H9 (cell line): ENCODE results near the gene YY1. TPM values are rescaled to one million over a fixed set of nuclear protein-coding genes. Genes with fewer than 3 reads are reported as not detected.

Experiments
- DNase-seq: peaks from one replicate; pipeline ENCODE4 v3.0.0-alpha.2; 2017
- H2AFZ ChIP-seq: one replicate; pipeline ENCODE4 v1.6.1; 2013; ENCODE audit warnings: mild to moderate bottlenecking, low read length, control low read depth, moderate library complexity
- H2AK5ac ChIP-seq: 2 replicates; pipeline ENCODE4 v1.6.1; 2013; ENCODE audit warnings: low read length, control low read depth, mixed read lengths; ENCODE audit not compliant: insufficient read length
- H2BK120ac ChIP-seq: one replicate; pipeline ENCODE4 v1.6.1; 2013; ENCODE audit warnings: low read depth, mild to moderate bottlenecking, low read length, control low read depth, inconsistent platforms; ENCODE audit not compliant: poor library complexity, severe bottlenecking
- H2BK12ac ChIP-seq: 2 replicates; pipeline ENCODE4 v1.6.1; 2013; ENCODE audit warnings: low read length, control low read depth, mixed read lengths, low read depth; ENCODE audit not compliant: insufficient read length
- H2BK15ac ChIP-seq: 2 replicates; pipeline ENCODE4 v1.6.1; 2013; ENCODE audit warnings: low read depth, low read length, control low read depth
- H2BK20ac ChIP-seq: one replicate; pipeline ENCODE4 v1.6.1; 2013; ENCODE audit warnings: low read depth, mild to moderate bottlenecking, low read length, control low read depth, inconsistent platforms; ENCODE audit not compliant: poor library complexity, severe bottlenecking
- H2BK5ac ChIP-seq: 2 replicates; pipeline ENCODE4 v1.6.1; 2013; ENCODE audit warnings: low read length, control low read depth, mixed read lengths; ENCODE audit not compliant: insufficient read length
- H3K14ac ChIP-seq: 2 replicates; pipeline ENCODE4 v1.6.1; 2013; ENCODE audit warnings: low read length, control low read depth; ENCODE audit not compliant: insufficient read depth
- H3K18ac ChIP-seq: 2 replicates; pipeline ENCODE4 v1.6.1; 2013; ENCODE audit warnings: low read depth, mild to moderate bottlenecking, mixed read lengths, low read length, control low read depth; ENCODE audit not compliant: insufficient read length
- H3K23ac ChIP-seq: 2 replicates; pipeline ENCODE4 v1.6.1; 2013; ENCODE audit warnings: low read length, control low read depth, mixed read lengths, low read depth; ENCODE audit not compliant: insufficient read length
- H3K23me2 ChIP-seq: 2 replicates; pipeline ENCODE4 v1.6.1; 2013; ENCODE audit warnings: low read depth, mild to moderate bottlenecking, mixed read lengths, low read length, control low read depth; ENCODE audit not compliant: insufficient read length, poor library complexity, severe bottlenecking
- H3K27ac ChIP-seq: 2 replicates; pipeline ENCODE4 v1.5.1; 2013; ENCODE audit warnings: low read length, control low read depth, mixed read lengths, low read depth; ENCODE audit not compliant: insufficient read length
- H3K27me3 ChIP-seq: 2 replicates; pipeline ENCODE4 v1.6.1; 2013; ENCODE audit warnings: low read length, control low read depth, inconsistent platforms; ENCODE audit not compliant: insufficient read depth
- H3K4ac ChIP-seq: 2 replicates; pipeline ENCODE4 v1.6.1; 2013; ENCODE audit warnings: low read depth, mild to moderate bottlenecking, control low read depth, inconsistent platforms, low read length, moderate library complexity
- H3K4me1 ChIP-seq: 2 replicates; pipeline ENCODE4 v1.6.1; 2013; ENCODE audit warnings: low read length, control low read depth, inconsistent platforms; ENCODE audit not compliant: insufficient read depth
- H3K4me2 ChIP-seq: 2 replicates; pipeline ENCODE4 v1.6.1; 2013; ENCODE audit warnings: low read length, control low read depth, mixed read lengths; ENCODE audit not compliant: insufficient read length, insufficient read depth
- H3K56ac ChIP-seq: 2 replicates; pipeline ENCODE4 v1.6.1; 2013; ENCODE audit warnings: low read depth, mild to moderate bottlenecking, mixed read lengths, low read length, control low read depth; ENCODE audit not compliant: insufficient read length
- H3K79me1 ChIP-seq: 2 replicates; pipeline ENCODE4 v1.6.1; 2013; ENCODE audit warnings: low read depth, mild to moderate bottlenecking, moderate library complexity, low read length, control low read depth, inconsistent platforms; ENCODE audit not compliant: insufficient read depth, poor library complexity, severe bottlenecking
- H3K79me2 ChIP-seq: 2 replicates; pipeline ENCODE4 v1.6.1; 2013; ENCODE audit warnings: low read length, control low read depth, inconsistent platforms; ENCODE audit not compliant: insufficient read depth
- H3K9ac ChIP-seq: 2 replicates; pipeline ENCODE4 v1.6.1; 2013; ENCODE audit warnings: low read length, control low read depth, mixed read lengths; ENCODE audit not compliant: insufficient read length; ENCODE audit errors: extremely low read depth
- H3K9me3 ChIP-seq: one replicate; pipeline ENCODE4 v1.6.1; 2013; ENCODE audit warnings: low read depth, low read length, inconsistent platforms; ENCODE audit not compliant: control insufficient read depth
- H3T11ph ChIP-seq: one replicate; pipeline ENCODE4 v1.6.1; 2013; ENCODE audit warnings: mild to moderate bottlenecking, low read length, control low read depth, inconsistent platforms
- H4K20me1 ChIP-seq: one replicate; pipeline ENCODE4 v1.6.1; 2013; ENCODE audit not compliant: control insufficient read depth, insufficient read length, insufficient read depth
- H4K5ac ChIP-seq: 2 replicates; pipeline ENCODE4 v1.6.1; 2013; ENCODE audit warnings: low read depth, mild to moderate bottlenecking, mixed read lengths, low read length, control low read depth; ENCODE audit not compliant: insufficient read length
- H4K8ac ChIP-seq: replicated peaks from 2 replicates; pipeline ENCODE4 v1.6.1; 2013; ENCODE audit warnings: low read length, control low read depth, mixed read lengths, low read depth; ENCODE audit not compliant: insufficient read length
- H4K91ac ChIP-seq: 2 replicates; pipeline ENCODE4 v1.6.1; 2013; ENCODE audit warnings: low read depth, mild to moderate bottlenecking, moderate library complexity, mixed read lengths, low read length, control low read depth; ENCODE audit not compliant: insufficient read length
- H3K27ac Mint-ChIP-seq, 3 experiments: 2 replicates in 2 of 3; 3 replicates in 1 of 3; pipeline ENCODE4 v1.8.0; 2020 to 2021; ENCODE audit warnings: mixed read lengths in 3 of 3, mild to moderate bottlenecking in 1 of 3, moderate library complexity in 1 of 3
- H3K27me3 Mint-ChIP-seq: 2 replicates; pipeline ENCODE4 v1.8.0; 2021; ENCODE audit warnings: low read depth, mild to moderate bottlenecking, moderate library complexity, mixed read lengths
- H3K36me3 Mint-ChIP-seq, 3 experiments: 2 replicates in 2 of 3; 3 replicates in 1 of 3; pipeline ENCODE4 v1.8.0; 2020 to 2021; ENCODE audit warnings: low read depth in 3 of 3, mixed read lengths in 3 of 3; ENCODE audit not compliant: insufficient read depth in 1 of 3
- H3K4me1 Mint-ChIP-seq, 2 experiments: 2 replicates each; pipeline ENCODE4 v1.8.0; 2020; ENCODE audit warnings: mixed read lengths in 2 of 2
- H3K4me3 Mint-ChIP-seq, 2 experiments: 2 replicates in 1 of 2; 3 replicates in 1 of 2; pipeline ENCODE4 v1.8.0; 2020 to 2021; ENCODE audit warnings: mild to moderate bottlenecking in 2 of 2, mixed read lengths in 2 of 2, moderate library complexity in 1 of 2
- H3K9me3 Mint-ChIP-seq, 2 experiments: 2 replicates in 1 of 2; 3 replicates in 1 of 2; pipeline ENCODE4 v1.8.0; 2020; ENCODE audit warnings: mild to moderate bottlenecking in 2 of 2, mixed read lengths in 2 of 2, moderate library complexity in 1 of 2
- WGBS: extraction: QIAGEN DNeasy Blood & Tissue Kit; methylation state at CpG from one replicate; pipeline ENCODE4 v1.1.7; 2013; ENCODE audit warnings: missing lambda C conversion rate, low lambda C conversion rate, mixed read lengths; ENCODE audit not compliant: insufficient read length; ENCODE audit errors: extremely low coverage; 5-methylcytosine and 5-hydroxymethylcytosine counted together
- total RNA-seq: library from RNA; stranded (reverse); gene quantifications from 2 replicates; pipeline ENCODE4 v1.2.1, GENCODE V29; 2021
- TF ChIP-seq, protein P1 (sequence below): fragments of 200-600 bp; sonication (generic); conservative IDR thresholded peaks from 3 replicates; pipeline ENCODE4 v1.8.0; 2021; ENCODE audit warnings: antibody characterized with exemption, mild to moderate bottlenecking

The YY1 gene
- total RNA-seq, 1 experiment from 2014 or later = 103 TPM

DNA sequence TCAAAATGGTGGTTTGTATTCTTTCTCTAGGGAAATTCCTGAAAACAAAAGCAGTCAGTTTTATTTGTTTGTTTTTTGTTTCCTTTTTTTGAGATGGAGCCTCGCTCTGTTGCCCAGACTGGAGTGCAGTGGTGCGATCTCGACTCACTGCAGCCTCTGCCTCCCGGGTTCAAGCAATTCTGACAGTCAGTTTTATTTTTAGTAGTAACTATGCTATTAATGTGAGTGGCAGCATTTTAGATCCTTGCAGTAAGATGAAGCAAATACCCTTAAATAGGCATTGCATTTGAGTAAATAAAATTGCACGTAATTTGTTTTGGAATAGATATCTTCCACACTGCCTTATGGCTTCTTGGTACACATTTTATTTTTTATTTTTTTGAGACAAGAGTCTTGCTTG, 23.6 kb downstream of the YY1 start:
- Histone ChIP-seq H3K23me2 (no peaks in the 10 kb centered on the region), H2AFZ (no peak overlapping the region), H4K5ac (no peak overlapping the region), H2AK5ac (no peak overlapping the region), H2BK15ac (no peak overlapping the region), H4K8ac (no peak overlapping the region), H3K9ac (no peak overlapping the region), H3K14ac (no peak overlapping the region), H2BK5ac (no peak overlapping the region), H2BK120ac (no peak overlapping the region), H3K56ac (no peak overlapping the region), H3K4me1 (no peaks in the 10 kb centered on the region), H3K4me2 (no peak overlapping the region), H3K23ac (no peak overlapping the region), H3K79me2 (peaks cover 47% of the 10 kb centered on the region; the same call in 1 of the 2 replicates), H3K79me1 (peaks cover 24% of the 10 kb centered on the region), H3K27me3 (no peaks in the 10 kb centered on the region), H2BK12ac (no peak overlapping the region), H3K27ac (no peak overlapping the region), H2BK20ac (no peak overlapping the region), H4K91ac (no peak overlapping the region), H3T11ph (no peak overlapping the region), H3K9me3 (no peaks in the 10 kb centered on the region), H3K18ac (no peak overlapping the region), H3K4ac (no peak overlapping the region), H4K20me1 (no peaks in the 10 kb centered on the region)
- no CpG with 5 or more reads among the region's 5 CpGs for WGBS
- Mint-ChIP-seq H3K36me3 (peaks cover 33 to 50% (median 42%) of the 10 kb centered on the region in 3 experiments; a peak in 6 of 7 replicates), H3K4me3 (no peak overlapping the region), H3K27me3 (no peaks in the 10 kb centered on the region), H3K4me1 (peaks cover 22 to 24% of the 10 kb centered on the region in 2 experiments), H3K9me3 (no peaks in the 10 kb centered on the region; a peak in 1 of 5 replicates), H3K27ac (peak overlapping the region in 1 of 3 experiments; percentile 44; a peak in 1 of 7 replicates)
- TF ChIP-seq, protein P1, sequence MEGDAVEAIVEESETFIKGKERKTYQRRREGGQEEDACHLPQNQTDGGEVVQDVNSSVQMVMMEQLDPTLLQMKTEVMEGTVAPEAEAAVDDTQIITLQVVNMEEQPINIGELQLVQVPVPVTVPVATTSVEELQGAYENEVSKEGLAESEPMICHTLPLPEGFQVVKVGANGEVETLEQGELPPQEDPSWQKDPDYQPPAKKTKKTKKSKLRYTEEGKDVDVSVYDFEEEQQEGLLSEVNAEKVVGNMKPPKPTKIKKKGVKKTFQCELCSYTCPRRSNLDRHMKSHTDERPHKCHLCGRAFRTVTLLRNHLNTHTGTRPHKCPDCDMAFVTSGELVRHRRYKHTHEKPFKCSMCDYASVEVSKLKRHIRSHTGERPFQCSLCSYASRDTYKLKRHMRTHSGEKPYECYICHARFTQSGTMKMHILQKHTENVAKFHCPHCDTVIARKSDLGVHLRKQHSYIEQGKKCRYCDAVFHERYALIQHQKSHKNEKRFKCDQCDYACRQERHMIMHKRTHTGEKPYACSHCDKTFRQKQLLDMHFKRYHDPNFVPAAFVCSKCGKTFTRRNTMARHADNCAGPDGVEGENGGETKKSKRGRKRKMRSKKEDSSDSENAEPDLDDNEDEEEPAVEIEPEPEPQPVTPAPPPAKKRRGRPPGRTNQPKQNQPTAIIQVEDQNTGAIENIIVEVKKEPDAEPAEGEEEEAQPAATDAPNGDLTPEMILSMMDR = no peak
- no peak for DNase-seq
